ENCODE results near the gene SRSF8.
A peak's percentile ranks its signal among the peaks of the same experiment; 100 is the strongest.
"Not testable (repeated sequence)": the region's sequence is repeated elsewhere in the genome, so short reads cannot be mapped to it uniquely, and the experiment has no call there.

SRSF8 gene, protein sequence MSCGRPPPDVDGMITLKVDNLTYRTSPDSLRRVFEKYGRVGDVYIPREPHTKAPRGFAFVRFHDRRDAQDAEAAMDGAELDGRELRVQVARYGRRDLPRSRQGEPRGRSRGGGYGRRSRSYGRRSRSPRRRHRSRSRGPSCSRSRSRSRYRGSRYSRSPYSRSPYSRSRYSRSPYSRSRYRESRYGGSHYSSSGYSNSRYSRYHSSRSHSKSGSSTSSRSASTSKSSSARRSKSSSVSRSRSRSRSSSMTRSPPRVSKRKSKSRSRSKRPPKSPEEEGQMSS

DNA sequence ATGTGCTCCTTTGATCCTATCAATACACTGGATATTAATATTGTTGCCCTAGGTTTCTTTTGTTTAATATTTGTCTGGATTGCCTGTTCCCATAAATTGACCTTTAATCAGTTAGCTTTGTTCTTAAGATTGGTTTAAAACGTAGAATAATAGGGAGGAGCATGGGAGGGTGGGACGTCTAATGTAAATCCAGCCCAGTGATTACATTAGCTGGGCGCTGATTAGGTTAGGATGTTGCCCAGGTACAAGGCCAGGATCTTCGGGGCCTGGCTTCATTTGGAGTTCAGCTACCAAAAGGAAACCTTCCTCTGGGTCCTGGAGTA, at the start of gene SRSF8:
SRSF8 (plus strand) TSS at position 204 of the 323 bp plus-strand sequence. CDS start 308 bp downstream, outside the sequence.
- no peak for DNase-seq
- Histone ChIP-seq H3K9me3 (no peaks in the 10 kb centered on the region), H3K4me3 (peak within 1 kb of the TSS; percentile 74 to 81), H3K27me3 (no peaks in the 10 kb centered on the region), H3K36me3 (peaks cover 0 to 6% (median 0%) of the 10 kb centered on the region in 3 donors), H3K27ac (peak within 1 kb of the TSS; percentile 90 to 98), H3K4me1 (peaks cover 0 to 23% (median 10%) of the 10 kb centered on the region in 4 donors)
- TF ChIP-seq, protein P1, sequence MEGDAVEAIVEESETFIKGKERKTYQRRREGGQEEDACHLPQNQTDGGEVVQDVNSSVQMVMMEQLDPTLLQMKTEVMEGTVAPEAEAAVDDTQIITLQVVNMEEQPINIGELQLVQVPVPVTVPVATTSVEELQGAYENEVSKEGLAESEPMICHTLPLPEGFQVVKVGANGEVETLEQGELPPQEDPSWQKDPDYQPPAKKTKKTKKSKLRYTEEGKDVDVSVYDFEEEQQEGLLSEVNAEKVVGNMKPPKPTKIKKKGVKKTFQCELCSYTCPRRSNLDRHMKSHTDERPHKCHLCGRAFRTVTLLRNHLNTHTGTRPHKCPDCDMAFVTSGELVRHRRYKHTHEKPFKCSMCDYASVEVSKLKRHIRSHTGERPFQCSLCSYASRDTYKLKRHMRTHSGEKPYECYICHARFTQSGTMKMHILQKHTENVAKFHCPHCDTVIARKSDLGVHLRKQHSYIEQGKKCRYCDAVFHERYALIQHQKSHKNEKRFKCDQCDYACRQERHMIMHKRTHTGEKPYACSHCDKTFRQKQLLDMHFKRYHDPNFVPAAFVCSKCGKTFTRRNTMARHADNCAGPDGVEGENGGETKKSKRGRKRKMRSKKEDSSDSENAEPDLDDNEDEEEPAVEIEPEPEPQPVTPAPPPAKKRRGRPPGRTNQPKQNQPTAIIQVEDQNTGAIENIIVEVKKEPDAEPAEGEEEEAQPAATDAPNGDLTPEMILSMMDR (IDR thresholded peaks at IDR 0.05) = no peak
- intact Hi-C loops (cut with DNase I; ENCODE audit: low total_unique reads) = loop anchor here (5.0 kb wide), 1 partner anchor 86 kb away; no protein-coding TSS in a partner anchor

DNA sequence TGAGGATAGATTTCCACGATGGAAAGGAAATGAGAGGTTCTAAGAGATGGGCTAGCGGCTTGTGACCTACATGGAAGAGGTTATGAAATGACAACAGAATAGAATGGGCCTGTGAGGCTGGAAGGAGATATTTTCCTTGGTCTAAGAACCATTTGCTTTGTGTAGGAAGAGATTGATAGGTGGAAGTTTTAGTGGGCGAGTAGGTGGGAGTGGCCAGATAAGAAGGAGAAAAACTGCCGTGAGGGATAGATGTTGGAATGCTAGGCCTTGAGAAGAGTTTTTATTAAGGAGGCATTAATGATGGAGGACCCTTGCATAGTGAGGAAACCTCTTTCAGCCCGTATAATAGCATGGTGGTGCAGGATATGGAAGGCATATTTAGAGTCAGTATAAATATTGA, 45.3 kb upstream of the SRSF8 start:
- DNase-seq; H3K27ac ChIP-seq; H3K27me3 ChIP-seq; H3K9me3 ChIP-seq; H3K4me1 ChIP-seq; H3K36me3 ChIP-seq; H3K4me3 ChIP-seq; intact Hi-C loops (cut with DNase I; ENCODE audit: low total_unique reads): not testable (repeated sequence)

DNA sequence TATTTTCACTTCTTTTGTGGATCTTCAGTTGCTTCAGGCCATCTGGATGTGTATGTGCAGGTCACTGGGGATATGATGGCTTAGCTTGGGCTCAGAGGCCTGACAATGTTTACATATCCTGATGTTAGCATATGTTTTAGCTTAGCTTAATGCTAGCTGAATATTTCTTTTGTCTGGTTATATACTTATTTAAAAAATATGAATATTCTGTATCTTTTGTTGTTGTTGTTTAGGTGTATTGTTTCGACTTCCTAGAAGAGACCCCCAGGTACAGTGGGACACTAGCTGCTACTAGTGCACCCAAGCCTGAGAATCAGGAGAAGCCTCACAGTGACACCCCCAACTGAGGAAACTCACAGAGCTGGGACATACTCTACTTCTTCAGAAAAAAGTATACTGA, 41.8 kb upstream of the SRSF8 start, which contains the start of gene KDM4E:
KDM4E (plus strand) TSS at position 301 of the 400 bp plus-strand sequence. CDS start 300 bp downstream, outside the sequence.
- no peaks in the 10 kb centered on the region for H3K36me3 ChIP-seq
- no peaks in the 10 kb centered on the region for H3K9me3 ChIP-seq
- no peak within 1 kb of the TSS for H3K27ac ChIP-seq
- TF ChIP-seq, protein P1 (IDR thresholded peaks at IDR 0.05) = no peak
- H3K4me1 ChIP-seq = no peaks in the 10 kb centered on the region
- no peak for DNase-seq
- no peak within 1 kb of the TSS for H3K4me3 ChIP-seq
- intact Hi-C loops (cut with DNase I; ENCODE audit: low total_unique reads) = no loop called here
- H3K27me3 ChIP-seq = no peaks in the 10 kb centered on the region

DNA sequence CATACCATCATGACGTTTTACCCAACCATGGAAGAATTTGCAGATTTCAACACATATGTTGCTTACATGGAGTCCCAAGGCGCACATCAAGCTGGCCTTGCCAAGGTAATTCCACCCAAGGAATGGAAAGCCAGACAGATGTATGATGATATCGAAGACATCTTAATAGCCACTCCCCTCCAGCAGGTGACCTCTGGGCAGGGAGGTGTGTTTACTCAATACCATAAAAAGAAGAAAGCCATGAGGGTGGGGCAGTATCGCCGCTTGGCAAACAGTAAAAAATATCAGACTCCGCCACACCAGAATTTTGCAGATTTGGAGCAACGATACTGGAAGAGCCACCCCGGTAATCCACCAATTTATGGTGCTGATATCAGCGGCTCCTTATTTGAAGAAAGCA, 41.1 kb upstream of the SRSF8 start:
- intact Hi-C loops (cut with DNase I; ENCODE audit: low total_unique reads); H3K9me3 ChIP-seq; H3K27me3 ChIP-seq; DNase-seq; H3K4me1 ChIP-seq; H3K4me3 ChIP-seq; H3K36me3 ChIP-seq; H3K27ac ChIP-seq: not testable (repeated sequence)

DNA sequence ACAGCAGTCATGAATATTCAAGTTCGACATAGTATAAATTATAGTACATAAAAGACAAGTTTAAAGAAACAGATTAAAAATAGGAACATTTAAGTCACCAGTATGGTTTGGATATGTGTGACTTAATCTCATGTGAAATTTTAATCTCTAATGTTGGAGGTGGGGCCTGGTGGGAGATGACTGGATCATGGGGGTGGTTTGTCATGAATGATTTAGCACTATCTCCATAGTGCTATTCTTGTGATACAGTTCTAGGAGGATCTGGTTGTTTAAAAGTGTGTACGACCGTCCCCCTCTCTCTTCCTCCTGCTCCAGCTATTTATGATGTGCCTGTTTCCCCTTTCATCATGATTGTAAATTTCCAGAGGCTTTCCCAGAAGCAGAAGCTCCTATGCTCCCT, 38.4 kb upstream of the SRSF8 start:
- TF ChIP-seq, protein P1 (IDR thresholded peaks at IDR 0.05) = no peak
- no peaks in the 10 kb centered on the region for H3K36me3 ChIP-seq
- no peaks in the 10 kb centered on the region for H3K9me3 ChIP-seq
- no peak overlapping the region for H3K4me3 ChIP-seq
- no peak for DNase-seq
- no peaks in the 10 kb centered on the region for H3K27me3 ChIP-seq
- no peak overlapping the region for H3K27ac ChIP-seq
- no peaks in the 10 kb centered on the region for H3K4me1 ChIP-seq
- intact Hi-C loops (cut with DNase I; ENCODE audit: low total_unique reads) = no loop called here

DNA sequence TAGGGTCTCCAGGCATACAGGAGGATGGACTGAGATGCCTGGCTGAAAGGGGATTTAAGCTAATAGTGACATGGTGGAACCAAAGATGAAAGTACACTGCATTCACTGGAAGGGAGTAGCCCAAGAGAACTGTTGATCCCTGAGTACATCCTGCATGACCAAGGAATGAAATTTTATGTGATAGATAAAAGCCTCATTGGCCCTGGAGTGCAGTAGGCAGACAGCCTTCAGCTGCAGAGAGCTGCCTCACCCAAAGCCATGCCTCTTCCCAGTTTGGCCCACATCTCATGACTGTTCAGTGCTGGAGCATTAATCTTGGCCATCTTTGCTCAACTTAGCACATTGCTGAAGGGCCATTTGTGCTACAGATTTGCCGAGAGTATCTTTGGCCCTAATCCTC, 33.7 kb upstream of the SRSF8 start:
- DNase-seq = no peak
- peaks cover 0 to 17% of the 10 kb centered on the region in 2 donors for H3K27me3 ChIP-seq
- no peak overlapping the region for H3K4me3 ChIP-seq
- no peaks in the 10 kb centered on the region for H3K36me3 ChIP-seq
- no peaks in the 10 kb centered on the region for H3K9me3 ChIP-seq
- peaks cover 0 to 4% (median 0%) of the 10 kb centered on the region in 4 donors for H3K4me1 ChIP-seq
- TF ChIP-seq, protein P1 (IDR thresholded peaks at IDR 0.05) = no peak
- intact Hi-C loops (cut with DNase I; ENCODE audit: low total_unique reads) = no loop called here
- no peak overlapping the region for H3K27ac ChIP-seq

All from tibial artery (tissue), 4 donors.